ENCODE data around the gene HDDC2.

DNA sequence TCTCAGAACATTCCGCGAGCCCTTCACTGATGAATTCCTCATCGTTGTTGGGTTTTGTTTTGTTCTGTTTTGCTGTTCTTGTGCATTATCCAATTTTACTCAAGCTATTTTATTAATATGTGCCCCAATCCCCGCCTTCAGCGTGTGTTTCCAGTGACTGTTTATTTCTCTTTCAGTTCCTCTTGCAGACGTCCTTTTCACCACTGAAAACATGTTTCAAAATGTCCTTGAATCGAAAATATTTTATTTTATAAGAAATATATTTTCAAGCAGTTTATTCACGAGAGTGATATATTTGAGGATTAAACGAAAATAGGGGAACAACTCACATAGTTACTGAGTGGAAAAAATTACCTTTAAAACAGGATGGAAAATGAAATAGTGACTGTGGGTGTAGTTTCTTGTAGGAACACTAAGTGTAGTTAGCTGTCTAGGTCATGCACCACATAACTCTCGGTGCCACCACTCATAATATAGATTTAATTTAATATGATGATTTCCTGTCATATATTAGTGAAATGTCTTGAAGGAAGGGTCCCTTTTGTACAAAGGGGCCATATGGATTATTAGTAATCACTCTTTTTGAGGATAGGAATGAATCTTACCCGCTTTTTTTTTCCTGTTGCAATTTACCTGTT lies 45.3 kb upstream of the HDDC2 start:
- TF ChIP-seq CTCF (IDR thresholded peaks at IDR 0.05): no peak
- TF ChIP-seq POLR2A (IDR thresholded peaks at IDR 0.05): no peak

Data from body of pancreas (tissue), 4 donors.